ENCODE data around the gene DMAP1.

- TF ChIP-seq ZNF664 (tag by site-specific recombination; IDR thresholded peaks at IDR 0.05) (no peak), ELK4 (IDR thresholded peaks at IDR 0.05; ENCODE audit: borderline replicate concordance, low read depth, low read length) (no peak), REPIN1 (tag by site-specific recombination; IDR thresholded peaks at IDR 0.05; ENCODE audit: low read depth) (no peak), CTCF (tag by site-specific recombination; IDR thresholded peaks at IDR 0.05) (no peak), ZNF549 (tag by site-specific recombination; IDR thresholded peaks at IDR 0.05) (no peak), ZNF704 (tag by site-specific recombination; IDR thresholded peaks at IDR 0.05) (no peak), ZNF624 (tag by site-specific recombination; IDR thresholded peaks at IDR 0.05) (no peak), PRDM1 (tag by site-specific recombination; IDR thresholded peaks at IDR 0.05) (no peak)
These were observed 37.0 kb downstream of the DMAP1 start for GRCh38 chr1:44250068-44250781.

Measured in HEK293 (cell line).